Gastrocnemius medialis (tissue), 4 donors: ENCODE results near the gene TRIO.

ENCODE experiments used
- POLR2A ChIP-seq, 2 donors: fragments of 450-650 bp; IDR thresholded peaks; one replicate each; pipeline ENCODE4 v1.6.1; 2017; ENCODE audit warnings: antibody characterized with exemption in 2 of 2, mild to moderate bottlenecking in 2 of 2, moderate library complexity in 2 of 2
- TF ChIP-seq, protein P1 (sequence below), 5 experiments: fragments of 450-650 bp in 3 of 5; fragments of 200-600 bp in 2 of 5; sonication (generic) in 2 of 5; IDR thresholded peaks in 4 of 5; conservative IDR thresholded peaks in 1 of 5; 1 replicate in 4 of 5; 2 replicates in 1 of 5; pipeline ENCODE4 v1.5.1; 2016 to 2019; ENCODE audit warnings: antibody characterized with exemption in 5 of 5, mild to moderate bottlenecking in 3 of 5, moderate library complexity in 3 of 5

DNA sequence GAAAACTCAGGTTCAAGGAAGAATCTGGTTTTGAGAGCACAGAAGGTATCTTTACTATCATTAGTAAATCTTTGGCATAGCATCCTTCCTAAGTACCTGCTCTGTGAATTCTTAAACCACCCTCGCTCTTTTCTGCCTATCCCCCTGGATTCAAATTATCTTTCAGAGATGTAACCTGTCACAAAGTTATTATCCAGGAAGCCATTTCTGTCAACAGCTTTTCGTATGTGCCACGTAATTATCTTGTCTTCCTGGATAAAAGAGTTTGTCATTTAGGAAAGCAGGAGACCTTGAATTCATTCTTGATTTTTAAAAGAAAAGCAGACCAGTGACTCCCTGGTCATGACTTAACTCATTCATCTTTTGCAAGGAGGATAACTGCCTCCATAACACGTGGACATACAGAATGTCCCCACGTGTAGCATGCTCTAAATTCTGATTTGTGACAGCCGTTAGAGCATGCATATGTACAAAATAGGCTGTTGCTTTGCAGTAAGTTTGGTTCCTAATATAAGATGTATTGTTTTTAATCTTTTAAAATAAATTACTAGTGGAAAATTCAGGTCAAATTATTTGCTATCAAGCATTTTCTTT lies 189.0 kb downstream of the TRIO start:
- TF ChIP-seq, protein P1, sequence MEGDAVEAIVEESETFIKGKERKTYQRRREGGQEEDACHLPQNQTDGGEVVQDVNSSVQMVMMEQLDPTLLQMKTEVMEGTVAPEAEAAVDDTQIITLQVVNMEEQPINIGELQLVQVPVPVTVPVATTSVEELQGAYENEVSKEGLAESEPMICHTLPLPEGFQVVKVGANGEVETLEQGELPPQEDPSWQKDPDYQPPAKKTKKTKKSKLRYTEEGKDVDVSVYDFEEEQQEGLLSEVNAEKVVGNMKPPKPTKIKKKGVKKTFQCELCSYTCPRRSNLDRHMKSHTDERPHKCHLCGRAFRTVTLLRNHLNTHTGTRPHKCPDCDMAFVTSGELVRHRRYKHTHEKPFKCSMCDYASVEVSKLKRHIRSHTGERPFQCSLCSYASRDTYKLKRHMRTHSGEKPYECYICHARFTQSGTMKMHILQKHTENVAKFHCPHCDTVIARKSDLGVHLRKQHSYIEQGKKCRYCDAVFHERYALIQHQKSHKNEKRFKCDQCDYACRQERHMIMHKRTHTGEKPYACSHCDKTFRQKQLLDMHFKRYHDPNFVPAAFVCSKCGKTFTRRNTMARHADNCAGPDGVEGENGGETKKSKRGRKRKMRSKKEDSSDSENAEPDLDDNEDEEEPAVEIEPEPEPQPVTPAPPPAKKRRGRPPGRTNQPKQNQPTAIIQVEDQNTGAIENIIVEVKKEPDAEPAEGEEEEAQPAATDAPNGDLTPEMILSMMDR (IDR thresholded peaks at IDR 0.05 in 4 of 5, conservative IDR thresholded peaks at IDR 0.05 in 1 of 5), result no peak
- TF ChIP-seq POLR2A (IDR thresholded peaks at IDR 0.05), result no peak
